ENCODE data around the gene MAB21L3.

- TF ChIP-seq POLR2AphosphoS5 (IDR thresholded peaks at IDR 0.05): no peak
- no peak for TF ChIP-seq EP300 (IDR thresholded peaks at IDR 0.05)
- no peak for TF ChIP-seq CTCF (IDR thresholded peaks at IDR 0.05)
- TF ChIP-seq POLR2A (IDR thresholded peaks at IDR 0.05): no peak
These were observed 43.7 kb upstream of the MAB21L3 start for GRCh38 chr1:116067566-116067890.
